Embryonic facial prominence (tissue), 1 donor: ENCODE data around the gene WNT3.
"Not testable (repeated sequence)": the region's sequence is repeated elsewhere in the genome, so short reads cannot be mapped to it uniquely, and the experiment has no call there.

Source experiments
- DNase-seq: peaks from one replicate; pipeline ENCODE4 v3.0.0-alpha.2; 2016; ENCODE audit errors: extremely low spot score

Gene WNT3

DNA sequence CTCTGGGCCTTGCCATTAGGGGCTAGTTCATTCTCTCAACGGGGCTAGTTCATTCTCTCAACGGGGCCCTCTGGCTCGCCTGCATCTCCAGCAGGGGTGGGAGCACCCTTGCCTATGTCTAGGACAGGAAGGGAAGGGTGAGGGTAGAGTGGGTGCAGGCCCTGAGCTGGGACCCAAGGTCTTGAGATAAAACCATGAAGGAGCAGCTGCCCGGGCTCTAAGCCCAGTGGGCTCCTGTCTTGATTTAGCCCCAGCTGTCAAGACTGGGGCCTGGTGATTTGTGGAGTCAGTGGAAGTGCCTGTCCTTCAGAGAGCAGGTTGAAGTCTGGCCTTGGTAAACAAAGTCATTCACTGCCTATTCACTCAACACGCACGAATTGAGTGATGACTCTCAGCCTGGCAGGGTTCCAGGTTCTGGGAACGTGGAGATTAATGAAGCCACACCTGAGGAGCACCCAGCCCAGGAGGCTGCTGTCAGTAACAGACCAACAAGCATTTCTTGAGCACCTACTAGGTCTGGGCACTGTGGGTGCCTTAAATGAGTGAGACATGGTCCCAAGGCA lies 35.4 kb downstream of the WNT3 start:
- DNase-seq, result no peak

DNA sequence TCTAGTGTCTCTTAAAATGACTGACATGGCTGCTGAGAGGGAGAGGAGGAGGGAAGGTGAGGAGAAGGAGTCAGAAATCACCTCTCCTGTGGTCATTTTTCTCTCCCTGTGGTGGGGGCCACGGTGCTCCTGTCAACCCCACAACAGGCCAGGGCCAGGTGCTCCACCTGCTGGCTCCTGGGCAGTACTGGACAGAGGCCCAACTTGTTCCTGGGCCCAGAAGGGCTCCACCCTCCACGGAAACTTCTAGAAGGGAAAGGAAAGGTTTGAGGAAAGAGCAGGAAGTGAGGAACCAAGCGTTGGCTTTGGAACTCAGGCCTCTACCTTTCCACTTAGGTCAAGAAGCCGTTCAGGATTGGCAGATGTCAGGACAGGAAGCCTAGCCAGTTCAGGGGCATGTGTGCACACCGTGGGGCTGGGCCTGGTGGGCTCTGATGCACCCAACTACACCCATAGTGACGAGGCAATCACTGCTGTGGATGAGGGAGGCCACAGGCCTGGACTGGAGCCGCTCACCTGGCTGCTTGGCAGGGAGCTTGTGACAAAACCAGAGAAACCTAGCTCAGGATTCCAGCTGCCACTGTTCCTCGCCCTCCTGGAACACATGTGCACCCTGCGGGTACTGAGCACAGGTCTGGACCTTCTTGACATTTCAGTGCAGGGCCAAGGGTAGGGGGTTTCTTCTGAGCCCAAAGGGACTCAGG lies 36.1 kb downstream of the WNT3 start:
- no peak for DNase-seq

DNA sequence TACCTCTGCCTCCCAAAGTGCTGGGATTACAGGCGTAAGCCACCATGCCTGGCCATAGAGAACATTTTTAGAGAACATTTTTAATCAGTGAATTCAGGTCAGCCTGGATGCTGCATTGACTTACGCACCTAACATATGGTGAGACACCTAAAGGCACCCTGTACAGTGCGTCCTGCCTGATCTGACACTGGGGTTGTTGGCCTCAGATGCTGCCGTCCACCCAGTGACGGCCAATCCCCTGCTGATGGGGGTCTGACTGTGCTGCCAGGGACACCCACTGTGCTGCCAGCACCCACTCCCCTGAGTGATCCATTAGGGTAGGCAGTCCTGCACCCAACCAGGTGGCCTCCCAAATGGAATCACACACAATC lies 38.5 kb downstream of the WNT3 start:
- DNase-seq, result no peak

DNA sequence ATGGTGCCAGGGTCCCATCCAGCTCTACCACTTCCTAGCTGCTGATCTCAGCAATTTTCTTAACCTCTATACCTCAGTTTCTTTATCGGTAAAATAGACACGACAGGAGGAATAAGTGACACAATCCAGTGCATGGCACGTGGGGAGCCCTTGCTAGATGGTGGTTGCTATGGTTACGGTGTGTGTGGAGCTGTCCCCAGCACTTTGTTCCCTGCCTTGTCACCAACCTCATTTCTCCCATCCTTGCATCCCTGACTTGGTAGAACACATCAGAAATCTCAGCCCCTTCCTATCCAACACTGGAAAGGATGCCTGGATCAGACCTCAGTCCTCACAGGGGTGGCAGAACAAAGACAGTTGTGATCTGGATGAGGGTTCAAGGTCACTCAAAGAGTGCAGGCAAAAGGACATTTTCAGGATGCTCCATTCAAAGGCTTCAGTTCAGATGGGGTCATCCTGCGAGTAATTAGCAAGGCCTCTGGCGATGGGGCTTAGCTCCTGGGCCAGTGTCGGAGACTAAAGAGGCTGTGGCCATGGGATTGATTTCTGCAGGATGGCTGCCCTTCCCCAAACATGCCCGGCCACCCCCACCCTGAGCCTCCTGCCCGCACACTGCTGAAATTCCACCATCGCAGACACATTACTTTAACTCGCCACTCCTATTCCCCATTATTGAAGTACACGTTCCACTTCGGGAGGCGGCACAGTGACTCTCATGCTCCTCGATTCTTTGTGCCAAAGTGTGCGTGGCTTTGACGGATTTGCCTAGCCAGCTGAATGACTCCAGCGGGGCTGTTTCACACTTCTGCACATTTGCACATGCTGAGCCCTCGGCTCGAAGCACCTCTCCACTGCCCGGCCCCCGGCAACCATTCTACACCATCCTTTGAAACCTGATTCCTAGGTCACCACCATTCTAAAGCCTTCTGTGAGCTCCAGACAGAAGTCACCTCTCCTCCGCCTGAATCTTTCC lies 40.3 kb downstream of the WNT3 start:
- no peak for DNase-seq

DNA sequence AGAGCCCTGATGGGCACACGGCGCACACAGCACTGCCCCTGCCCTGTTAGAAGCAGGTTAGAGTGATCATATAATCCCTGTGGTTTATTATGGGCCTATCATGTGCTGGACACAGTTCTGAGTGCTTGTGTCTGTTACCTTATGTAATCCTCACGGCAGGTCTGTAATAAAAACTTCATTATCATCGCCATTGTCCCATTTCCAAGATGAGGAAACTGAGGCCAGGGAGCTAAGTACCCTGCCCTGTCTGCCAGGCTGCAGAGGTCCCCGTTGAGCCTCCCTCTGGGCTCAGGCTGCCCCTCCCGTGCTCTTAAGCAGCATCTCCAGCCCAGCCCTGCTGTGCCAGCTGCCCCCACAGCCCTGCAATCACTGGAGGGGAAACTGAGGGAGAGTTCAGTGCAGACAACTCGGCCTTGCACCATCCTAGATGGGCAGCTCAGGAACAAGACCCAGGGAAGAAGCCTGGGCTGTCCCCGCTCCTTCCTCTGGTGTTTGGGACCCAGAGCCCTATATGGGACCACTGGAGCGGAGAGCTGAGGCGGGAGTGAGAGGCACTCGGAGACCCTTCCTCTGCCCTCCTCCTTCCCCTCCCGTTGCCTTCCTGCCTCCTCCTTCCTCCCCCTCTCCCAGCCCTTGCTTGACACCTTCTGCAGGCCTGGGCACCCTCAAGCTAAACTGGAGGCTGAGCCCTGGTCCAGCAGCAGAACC lies 42.0 kb downstream of the WNT3 start:
- no peak for DNase-seq

DNA sequence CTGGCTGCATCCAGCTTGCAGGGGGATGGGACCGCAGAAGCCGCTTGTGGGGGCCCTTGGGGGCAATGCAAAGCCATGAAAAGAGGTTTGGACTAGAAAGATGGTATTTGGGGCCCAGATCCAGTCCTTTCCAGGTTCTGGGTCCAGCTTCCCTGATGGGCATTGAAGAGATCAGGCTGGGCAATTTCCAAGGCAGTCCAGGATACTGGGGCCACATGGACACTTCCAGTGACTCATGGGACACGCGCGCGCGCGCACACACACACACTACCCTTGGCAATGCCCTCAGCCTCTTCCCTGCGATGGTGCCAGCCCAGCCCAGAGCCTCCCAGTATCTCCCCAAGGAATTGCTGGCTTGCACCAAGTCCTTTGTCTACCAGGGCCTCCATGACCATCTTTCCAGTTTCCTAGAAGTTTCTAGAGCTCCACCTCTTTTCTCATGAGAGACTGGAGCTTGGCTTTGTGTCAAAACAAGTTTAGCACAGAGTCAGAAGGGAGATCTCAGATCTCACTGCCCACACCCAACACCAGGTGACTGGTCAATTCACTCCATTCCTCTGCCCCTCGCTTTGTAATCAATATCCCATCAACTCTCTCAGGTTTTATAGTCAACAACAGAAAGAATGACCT lies 44.3 kb downstream of the WNT3 start:
- DNase-seq, result no peak

DNA sequence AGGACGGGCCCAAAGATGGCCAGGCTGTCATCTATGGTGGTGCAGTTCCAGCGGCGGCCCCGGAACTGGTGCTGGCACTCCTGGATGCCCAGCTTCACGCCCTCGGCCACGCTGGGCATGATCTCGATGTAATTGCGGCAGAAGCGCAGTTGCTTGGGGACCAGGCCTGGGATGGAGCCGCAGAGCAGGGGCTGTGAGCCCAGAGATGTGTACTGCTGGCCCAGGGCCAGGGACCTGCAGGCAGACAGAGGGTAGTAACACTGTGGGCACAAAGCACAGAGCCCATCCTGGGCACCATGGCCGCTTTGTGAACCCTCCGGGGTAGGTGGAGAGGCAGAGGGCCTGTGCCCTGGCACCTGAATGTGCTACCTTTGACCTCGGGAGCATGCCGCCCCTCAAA lies 44.8 kb downstream of the WNT3 start:
- no peak for DNase-seq

DNA sequence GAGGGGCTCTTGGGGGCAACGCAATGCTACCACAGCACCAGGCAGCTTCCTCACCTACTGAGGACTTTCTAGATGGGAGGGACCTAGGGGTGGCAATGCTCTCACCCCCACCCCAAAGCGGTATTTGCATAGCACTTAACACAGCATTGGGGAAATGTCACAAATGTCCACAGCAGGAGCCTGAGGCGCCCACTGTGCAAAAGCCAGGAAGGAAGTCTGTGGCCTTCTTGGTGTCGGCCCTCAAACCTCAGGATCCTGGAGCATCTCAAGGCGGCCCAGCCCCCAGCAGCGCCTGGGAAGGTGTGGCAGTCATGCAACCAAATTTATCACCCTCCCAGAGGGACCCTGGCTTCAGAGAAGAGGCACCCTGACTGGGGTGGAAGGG lies 45.3 kb downstream of the WNT3 start:
- DNase-seq, result no peak

DNA sequence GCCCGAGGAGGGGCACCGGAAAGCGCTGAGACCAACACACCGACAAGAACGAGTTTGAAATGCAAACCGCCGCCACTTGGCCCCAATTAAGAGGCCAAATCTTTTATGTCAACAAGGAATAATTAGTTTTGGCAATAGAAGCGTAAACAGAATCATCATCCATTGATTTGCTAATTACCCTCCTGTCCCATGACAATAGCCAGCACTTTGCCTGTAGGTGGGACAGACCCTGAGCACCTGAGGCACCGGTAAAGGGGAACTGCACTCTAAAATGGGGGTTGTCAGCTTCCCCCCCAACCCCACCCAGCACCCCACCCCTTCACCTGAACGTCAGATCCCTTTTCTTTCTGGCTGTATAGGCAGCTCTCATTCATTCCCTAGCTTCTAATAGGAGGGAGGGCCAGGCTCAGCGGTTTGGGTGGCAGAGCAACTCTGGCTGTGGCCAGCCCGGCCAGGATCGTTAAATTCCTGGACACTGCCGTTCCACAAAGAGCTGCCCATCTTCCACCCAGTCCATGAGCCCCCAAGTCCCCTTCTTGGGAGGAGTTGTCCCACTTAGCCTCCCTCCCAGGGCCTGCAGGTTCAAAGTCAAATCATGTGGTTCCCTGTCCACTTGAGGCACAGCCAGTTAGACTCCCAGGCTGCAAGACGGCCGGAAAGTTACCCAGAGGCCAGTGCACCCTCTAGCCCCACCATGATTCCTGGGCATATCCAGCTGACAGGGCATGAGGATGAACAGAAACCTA lies 45.8 kb downstream of the WNT3 start:
- no peak for DNase-seq

DNA sequence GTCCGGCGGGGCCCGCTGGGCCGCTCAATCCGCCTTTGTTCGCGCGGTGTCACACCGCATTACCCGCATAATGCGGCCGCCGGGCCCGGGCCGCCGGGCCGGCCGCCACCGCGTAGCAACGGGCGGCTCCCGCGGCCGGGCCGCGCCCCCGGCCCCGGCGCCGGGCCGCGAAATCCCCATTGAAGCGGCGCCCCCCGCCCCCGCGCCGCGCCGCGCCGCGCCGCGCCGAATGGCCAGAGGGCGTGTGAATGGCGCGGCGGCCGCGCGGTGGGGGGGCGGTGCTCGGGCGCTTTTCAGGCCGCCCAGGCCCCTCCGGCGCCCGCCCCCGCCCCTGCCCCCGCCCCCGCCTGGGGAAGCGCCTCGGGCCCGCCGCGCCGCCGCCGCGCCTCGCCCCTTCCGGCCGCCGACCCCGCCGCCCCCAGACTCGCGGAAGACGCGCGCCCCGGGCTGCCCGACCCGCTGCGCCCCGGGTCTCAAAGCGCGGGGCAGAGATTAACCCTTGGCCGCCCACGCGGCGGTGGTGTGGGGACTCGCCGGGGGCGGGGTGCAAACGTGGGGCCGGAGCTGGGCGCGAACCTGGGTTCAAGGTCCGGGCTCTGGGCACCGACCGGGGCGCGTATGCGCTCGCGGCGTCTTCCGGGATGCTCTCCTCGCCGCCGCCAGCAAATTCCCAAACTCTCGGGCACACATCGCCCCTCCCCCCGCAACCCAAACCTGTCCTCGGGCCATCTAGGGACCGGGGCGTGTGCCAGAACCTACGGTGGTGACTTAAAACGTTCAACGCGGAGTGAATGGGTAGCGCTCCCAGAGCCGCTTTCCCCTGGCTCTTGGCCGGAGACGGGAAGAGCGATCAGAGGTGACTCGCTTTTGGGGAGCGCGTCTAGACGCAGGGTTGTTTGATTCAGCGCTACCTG lies 46.7 kb downstream of the WNT3 start:
- no peak for DNase-seq

DNA sequence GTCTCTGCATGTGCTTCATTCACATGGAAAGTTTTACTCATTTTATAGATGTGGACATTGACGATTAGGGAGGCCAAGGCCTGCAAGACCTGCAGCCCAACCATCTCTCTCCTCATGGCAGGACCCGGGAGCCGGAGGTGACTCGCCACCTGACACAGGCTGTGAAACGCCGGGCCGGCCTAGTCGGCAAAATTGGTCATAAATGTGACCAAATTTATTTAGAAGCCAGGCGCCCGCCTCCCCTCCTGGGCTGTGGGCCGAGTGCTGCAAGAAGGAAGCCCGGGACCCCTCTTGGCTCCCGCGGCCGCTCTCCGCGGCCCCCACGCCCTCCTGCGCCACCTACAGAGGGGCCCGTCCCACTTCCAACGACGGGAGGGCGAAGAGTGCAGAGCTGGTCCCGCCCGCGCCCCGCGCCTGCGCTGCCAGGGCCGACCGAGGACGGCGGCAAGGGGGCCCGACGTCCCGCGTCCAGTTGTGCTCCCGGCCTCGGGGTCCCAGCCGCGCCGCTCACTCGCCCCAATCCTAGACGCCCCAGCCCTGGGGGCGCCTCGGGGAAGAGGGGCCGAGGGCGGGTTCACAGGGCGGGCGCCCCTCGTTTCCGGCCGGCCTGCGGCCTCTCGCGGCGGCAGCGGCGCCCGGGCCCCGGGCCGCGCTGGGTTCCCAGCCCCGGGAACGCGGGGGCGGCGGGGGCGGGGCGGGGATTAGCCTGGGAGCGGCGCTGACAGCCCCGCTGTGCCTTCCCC lies 47.5 kb downstream of the WNT3 start:
- no peak for DNase-seq

DNA sequence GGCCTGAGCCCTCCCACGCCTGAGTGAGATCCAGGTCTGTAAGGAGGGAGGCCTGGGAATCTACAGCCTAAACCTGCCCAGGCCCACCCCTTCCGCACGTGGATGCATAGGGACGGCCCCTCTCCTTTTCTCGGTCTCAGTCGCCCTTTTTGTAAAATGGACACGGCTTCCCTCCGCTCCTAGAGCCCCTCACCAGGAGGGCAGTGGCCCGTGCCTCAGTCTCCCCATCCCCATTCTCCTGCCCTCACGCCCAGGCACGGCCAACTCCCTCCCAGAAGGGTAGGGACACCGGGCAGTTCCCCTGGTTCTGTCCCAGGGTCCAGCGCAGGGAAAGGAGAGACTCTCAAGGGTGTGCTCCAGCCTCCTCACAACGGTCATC lies 48.1 kb downstream of the WNT3 start:
- no peak for DNase-seq

DNA sequence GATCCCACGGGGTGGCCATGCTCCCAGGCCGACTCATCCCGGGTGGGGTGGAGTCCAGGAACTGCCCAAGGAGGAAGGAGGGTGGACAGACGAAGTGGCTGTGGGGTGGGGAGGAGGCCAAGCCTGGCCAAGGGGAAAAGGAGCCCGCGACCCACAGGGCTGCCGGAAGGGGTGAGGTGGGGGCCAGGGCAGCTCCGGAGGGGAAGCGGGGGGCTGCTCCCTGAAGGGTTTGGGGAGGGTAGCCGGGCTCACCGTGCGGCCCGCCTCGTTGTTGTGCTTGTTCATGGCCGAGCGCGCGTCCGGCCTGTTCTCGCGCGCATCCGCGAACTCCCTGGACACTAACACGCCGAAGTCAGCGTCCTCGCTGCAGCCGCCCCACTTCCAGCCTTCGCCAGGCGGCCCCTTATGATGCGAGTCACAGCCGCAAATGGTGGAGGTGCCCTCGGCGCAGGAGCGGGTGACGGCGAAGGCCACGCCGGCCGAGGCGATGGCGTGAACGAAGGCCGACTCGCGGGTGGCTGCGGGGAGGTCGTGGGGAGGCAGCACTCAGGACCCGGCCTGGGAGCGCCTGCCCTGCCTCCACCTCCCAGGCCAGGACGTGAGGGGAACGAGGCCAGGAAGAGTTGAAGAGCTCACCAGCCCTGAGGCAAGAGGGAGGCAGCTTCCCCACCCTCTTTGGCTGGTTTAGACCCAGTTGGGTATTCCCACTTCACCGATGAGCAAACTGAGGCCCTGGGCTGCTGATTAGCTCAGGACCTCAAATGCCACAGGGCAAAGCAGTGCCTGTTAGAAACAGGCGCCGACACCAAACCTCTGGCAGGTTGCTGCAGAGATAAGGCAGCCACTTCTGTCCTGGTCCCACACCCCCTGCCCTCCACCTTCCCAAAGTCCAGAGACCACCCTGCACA lies 48.7 kb downstream of the WNT3 start:
- DNase-seq, result no peak

DNA sequence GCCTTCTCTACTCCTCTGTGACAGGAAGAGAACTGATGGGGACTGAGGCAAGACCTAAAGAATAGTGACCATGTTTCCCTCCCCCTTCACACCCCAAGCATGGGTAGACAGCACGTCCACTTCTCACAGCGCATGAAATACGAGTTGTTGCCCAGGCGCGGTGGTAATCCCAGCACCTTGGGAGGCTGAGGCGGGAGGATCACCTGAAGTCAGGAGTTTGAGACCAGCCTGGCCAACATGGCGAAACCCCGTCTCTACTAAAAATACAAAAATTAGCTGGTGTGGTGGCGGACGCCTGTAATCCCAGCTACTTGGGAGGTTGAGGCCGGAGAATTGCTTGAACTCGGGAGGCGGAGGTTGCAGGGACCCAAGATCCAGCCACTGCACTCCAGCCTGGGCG lies 49.6 kb downstream of the WNT3 start:
- not testable (repeated sequence) for DNase-seq

DNA sequence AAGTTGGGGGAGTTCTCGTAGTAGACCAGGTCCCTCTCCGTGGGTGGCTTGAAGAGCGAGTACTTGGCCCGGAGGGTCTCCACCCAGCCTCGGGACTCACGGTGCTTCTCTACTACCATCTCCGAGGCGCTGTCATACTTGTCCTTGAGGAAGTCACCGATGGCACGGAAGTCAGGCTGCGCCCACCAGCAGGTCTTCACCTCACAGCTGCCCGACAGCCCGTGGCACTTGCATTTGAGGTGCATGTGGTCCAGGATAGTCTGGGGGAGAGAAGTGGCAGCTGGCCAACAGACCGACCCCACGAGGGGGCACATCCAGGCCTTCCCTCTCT lies 50.0 kb downstream of the WNT3 start:
- DNase-seq, result no peak

DNA sequence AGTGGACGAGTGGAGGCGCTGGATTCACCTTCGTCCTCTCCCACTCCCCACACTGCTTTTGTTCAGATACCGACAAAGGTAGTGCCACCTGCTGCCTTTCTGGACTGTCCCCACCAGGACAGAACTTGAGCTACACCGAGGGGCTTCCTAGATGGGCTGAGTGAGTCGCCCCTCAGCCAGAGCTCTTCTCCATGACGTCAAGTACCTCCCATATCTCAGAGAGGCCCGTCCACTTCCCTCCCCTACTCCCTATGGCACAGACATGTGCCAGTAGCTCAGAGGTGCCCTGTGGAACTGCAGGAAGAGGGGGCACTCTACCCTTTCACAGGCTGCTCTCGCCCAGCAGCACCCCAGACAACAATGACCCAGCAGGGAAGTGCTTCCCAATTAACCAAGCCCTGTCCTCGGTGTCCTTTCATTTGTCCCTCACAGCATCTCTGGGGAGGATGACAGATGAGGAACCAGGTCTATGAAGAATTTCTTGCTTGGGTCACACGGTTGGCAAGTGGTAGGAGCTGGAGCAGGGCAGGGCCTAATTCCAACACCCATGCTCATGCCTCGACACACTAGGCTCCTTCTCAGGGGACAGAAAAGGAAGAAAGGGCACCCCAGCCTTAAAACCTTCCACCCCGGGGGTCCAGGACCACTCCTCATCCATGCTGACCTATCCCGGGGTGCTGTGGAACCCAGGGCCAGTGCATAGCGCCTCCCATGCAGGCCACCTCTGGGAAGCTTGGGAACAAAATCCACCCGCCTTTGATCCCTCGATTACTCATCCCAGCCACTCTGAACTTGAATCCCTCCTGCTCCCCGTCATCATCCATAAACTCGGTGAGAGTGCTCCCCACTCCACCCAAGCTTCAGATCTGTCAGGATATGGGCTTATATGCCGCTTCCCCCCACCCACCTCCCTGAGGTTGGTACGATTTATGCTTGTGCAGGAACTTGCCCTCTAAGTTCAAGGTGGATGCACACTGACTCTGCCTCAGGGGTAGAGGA lies 51.7 kb downstream of the WNT3 start:
- DNase-seq, result no peak

DNA sequence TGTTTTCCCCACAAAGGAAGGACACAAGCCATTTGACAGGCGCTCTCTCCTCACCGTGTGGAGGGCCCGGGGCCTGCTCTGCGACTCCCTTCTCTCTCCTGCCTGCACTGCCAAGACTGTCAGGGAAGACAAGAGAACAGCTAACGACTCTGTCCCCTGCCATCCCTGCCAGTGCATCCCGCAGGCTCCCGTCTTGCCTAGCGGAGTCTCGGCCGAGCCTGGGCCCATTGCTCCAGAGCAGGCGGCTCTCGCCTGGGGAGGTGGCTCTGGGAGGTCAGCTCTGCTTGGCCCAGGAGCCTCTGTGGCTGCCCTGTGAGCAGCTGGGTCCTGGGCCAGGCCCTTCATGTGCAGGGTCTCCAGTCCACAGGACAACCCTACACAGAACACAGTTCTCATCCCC lies 53.0 kb downstream of the WNT3 start:
- no peak for DNase-seq
